ENCODE measurements around the gene ASAP3. TPM values are rescaled to one million over a fixed set of nuclear protein-coding genes. Genes with fewer than 3 reads are reported as not detected.

ASAP3 gene
- total RNA-seq, 1 donor = 107 TPM

DNA sequence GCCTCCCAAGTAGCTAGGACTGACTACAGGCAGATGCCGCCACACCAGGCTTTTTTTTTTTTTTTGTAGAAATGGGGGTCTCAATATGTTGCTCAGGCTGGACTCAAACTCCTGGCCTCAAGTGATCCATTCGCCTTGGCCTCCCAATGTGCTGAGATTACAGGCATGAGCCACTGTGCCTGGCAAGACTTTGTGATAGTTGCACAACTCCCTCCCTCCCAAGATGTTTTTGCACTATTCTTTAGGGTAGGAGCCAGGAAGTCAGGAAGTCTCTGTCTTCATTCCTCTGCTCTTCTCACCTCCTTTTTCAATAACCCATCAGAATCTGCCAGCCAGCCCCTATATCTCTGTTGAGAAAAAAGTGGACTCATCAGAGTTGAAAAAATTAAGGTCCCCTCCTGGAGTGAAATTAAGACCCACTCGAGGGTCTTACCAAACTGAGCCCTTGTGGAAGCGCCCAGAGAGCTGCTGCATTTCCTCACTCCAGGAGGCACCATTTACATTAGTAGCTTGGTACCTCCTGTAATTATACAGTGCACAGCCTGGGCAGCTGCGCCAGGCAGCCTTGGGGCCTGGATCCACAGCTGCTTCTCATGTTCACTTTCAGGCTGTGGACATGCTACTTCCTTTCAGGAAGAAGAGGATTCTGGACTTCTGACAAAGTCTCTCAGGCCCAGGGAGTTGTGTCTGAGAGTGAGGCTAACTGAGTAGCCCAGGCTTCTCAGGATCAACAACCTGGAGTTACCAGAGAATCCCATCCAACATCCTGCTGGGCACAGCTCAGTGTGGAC lies 83.5 kb downstream of the ASAP3 start:
- H3K9me3 ChIP-seq (ENCODE audit: low read depth, low read length) = no peaks in the 10 kb centered on the region
- H3K4me3 ChIP-seq (ENCODE audit: insufficient read depth, low read length) = no peak overlapping the region
- peaks cover 32% of the 10 kb centered on the region for H3K4me1 ChIP-seq (ENCODE audit: insufficient read depth, low read length)
- H4K20me1 ChIP-seq (ENCODE audit: insufficient read depth, low read length) = no peaks in the 10 kb centered on the region
- no peaks in the 10 kb centered on the region for H3K79me2 ChIP-seq (ENCODE audit: insufficient read depth, low read length)
- no peak overlapping the region for H3K4me2 ChIP-seq (ENCODE audit: insufficient read depth, low read length)
- no peak overlapping the region for H3K27ac ChIP-seq (ENCODE audit: low read depth, low read length)
- no peaks in the 10 kb centered on the region for H3K36me3 ChIP-seq (ENCODE audit: insufficient read depth, low read length)
- TF ChIP-seq, protein P1, sequence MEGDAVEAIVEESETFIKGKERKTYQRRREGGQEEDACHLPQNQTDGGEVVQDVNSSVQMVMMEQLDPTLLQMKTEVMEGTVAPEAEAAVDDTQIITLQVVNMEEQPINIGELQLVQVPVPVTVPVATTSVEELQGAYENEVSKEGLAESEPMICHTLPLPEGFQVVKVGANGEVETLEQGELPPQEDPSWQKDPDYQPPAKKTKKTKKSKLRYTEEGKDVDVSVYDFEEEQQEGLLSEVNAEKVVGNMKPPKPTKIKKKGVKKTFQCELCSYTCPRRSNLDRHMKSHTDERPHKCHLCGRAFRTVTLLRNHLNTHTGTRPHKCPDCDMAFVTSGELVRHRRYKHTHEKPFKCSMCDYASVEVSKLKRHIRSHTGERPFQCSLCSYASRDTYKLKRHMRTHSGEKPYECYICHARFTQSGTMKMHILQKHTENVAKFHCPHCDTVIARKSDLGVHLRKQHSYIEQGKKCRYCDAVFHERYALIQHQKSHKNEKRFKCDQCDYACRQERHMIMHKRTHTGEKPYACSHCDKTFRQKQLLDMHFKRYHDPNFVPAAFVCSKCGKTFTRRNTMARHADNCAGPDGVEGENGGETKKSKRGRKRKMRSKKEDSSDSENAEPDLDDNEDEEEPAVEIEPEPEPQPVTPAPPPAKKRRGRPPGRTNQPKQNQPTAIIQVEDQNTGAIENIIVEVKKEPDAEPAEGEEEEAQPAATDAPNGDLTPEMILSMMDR (IDR thresholded peaks at IDR 0.05; ENCODE audit: extremely low read depth, low read depth, low read length) = no peak
- H2AFZ ChIP-seq (ENCODE audit: low read length) = peak overlapping the region; percentile 10
- peak; percentile 43 for DNase-seq (ENCODE audit: insufficient read length, low spot score, missing footprints)
- H3K27me3 ChIP-seq (ENCODE audit: insufficient read depth, low read length) = no peaks in the 10 kb centered on the region

DNA sequence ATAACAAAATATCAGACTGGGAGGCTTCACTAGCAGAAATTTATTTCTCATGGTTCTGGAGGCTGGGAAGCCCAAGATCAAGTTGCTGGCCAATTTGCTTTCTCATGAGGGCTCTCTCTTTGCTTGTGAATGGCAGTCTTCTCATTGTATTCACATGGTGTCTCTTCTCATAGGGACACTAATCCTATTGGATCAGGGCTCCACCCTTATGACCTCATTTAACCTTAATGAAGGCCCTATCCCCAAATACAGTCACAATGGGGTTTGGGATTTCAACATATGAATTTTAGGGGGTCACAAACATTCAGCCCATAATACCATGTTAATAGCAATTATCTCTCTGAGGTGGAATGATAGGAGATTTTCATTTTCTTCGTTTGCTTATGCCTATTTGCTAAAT lies 84.8 kb downstream of the ASAP3 start:
- Histone ChIP-seq H3K9me3 (ENCODE audit: low read depth, low read length) (no peaks in the 10 kb centered on the region), H3K4me1 (ENCODE audit: insufficient read depth, low read length) (peaks cover 39% of the 10 kb centered on the region), H2AFZ (ENCODE audit: low read length) (no peak overlapping the region), H3K4me2 (ENCODE audit: insufficient read depth, low read length) (no peak overlapping the region), H4K20me1 (ENCODE audit: insufficient read depth, low read length) (no peaks in the 10 kb centered on the region), H3K27me3 (ENCODE audit: insufficient read depth, low read length) (no peaks in the 10 kb centered on the region), H3K4me3 (ENCODE audit: insufficient read depth, low read length) (no peak overlapping the region), H3K36me3 (ENCODE audit: insufficient read depth, low read length) (no peaks in the 10 kb centered on the region), H3K27ac (ENCODE audit: low read depth, low read length) (no peak overlapping the region), H3K79me2 (ENCODE audit: insufficient read depth, low read length) (no peaks in the 10 kb centered on the region)
- no peak for DNase-seq (ENCODE audit: insufficient read length, low spot score, missing footprints)
- TF ChIP-seq, protein P1 (IDR thresholded peaks at IDR 0.05; ENCODE audit: extremely low read depth, low read depth, low read length) = no peak

DNA sequence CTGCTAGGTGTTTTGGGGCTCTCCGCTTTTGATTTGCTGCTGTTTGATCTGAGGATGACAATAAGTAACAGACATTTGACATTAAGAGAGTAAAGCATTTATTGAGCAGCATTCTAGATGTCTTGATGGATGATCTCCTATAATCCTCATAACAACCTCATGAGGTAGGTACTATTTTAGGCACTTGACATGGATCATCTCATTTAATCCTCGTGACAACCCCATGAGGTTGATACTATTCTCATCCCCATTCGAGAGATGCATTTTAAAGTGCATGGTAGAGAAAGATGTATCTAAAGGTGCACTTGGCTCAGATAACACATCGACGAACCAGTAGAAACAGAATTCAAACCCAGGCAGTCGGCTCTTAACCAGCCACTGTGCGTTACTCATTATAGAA lies 86.1 kb downstream of the ASAP3 start:
- Histone ChIP-seq H3K4me1 (ENCODE audit: insufficient read depth, low read length) (peaks cover 38% of the 10 kb centered on the region), H4K20me1 (ENCODE audit: insufficient read depth, low read length) (no peaks in the 10 kb centered on the region), H3K9me3 (ENCODE audit: low read depth, low read length) (no peaks in the 10 kb centered on the region), H3K36me3 (ENCODE audit: insufficient read depth, low read length) (no peaks in the 10 kb centered on the region), H3K79me2 (ENCODE audit: insufficient read depth, low read length) (no peaks in the 10 kb centered on the region), H3K4me2 (ENCODE audit: insufficient read depth, low read length) (no peak overlapping the region), H3K27ac (ENCODE audit: low read depth, low read length) (no peak overlapping the region), H3K27me3 (ENCODE audit: insufficient read depth, low read length) (no peaks in the 10 kb centered on the region), H2AFZ (ENCODE audit: low read length) (no peak overlapping the region), H3K4me3 (ENCODE audit: insufficient read depth, low read length) (no peak overlapping the region)
- TF ChIP-seq, protein P1 (IDR thresholded peaks at IDR 0.05; ENCODE audit: extremely low read depth, low read depth, low read length) = no peak
- no peak for DNase-seq (ENCODE audit: insufficient read length, low spot score, missing footprints)

DNA sequence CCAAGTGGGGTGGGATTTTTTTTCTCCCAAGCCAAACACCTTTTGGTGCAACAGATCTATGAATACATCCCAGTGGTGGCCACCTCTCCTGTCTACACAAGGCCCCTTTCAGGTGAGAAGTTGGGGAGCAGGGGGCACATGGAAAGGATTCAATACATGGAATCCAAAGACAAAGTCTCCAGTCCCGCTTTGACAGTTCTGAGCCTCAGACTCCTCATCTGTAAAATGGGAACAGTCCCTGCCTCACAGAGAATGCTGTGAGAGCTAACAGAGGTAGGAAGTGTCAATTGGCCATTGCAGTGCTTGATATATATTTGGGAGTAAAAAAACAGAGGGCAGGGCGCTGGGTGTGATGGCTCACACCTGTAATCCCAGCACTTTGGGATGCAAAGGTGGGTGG lies 87.6 kb downstream of the ASAP3 start:
- peaks cover 31% of the 10 kb centered on the region for H3K4me1 ChIP-seq (ENCODE audit: insufficient read depth, low read length)

More for the DNA sequence above, 87.6 kb downstream of the ASAP3 start:
- Histone ChIP-seq H2AFZ (ENCODE audit: low read length) (no peak overlapping the region), H4K20me1 (ENCODE audit: insufficient read depth, low read length) (no peaks in the 10 kb centered on the region), H3K9me3 (ENCODE audit: low read depth, low read length) (no peaks in the 10 kb centered on the region), H3K4me3 (ENCODE audit: insufficient read depth, low read length) (no peak overlapping the region), H3K27ac (ENCODE audit: low read depth, low read length) (no peak overlapping the region), H3K36me3 (ENCODE audit: insufficient read depth, low read length) (no peaks in the 10 kb centered on the region), H3K79me2 (ENCODE audit: insufficient read depth, low read length) (no peaks in the 10 kb centered on the region), H3K4me2 (ENCODE audit: insufficient read depth, low read length) (no peak overlapping the region), H3K27me3 (ENCODE audit: insufficient read depth, low read length) (no peaks in the 10 kb centered on the region)
- DNase-seq (ENCODE audit: insufficient read length, low spot score, missing footprints) = no peak
- TF ChIP-seq, protein P1 (IDR thresholded peaks at IDR 0.05; ENCODE audit: extremely low read depth, low read depth, low read length) = no peak
